Right lobe of liver (tissue), 6 donors: ENCODE data around the gene BHLHE40. TPM values are rescaled to one million over a fixed set of nuclear protein-coding genes. Genes with fewer than 3 reads are reported as not detected.

Experiments
- ATAC-seq, 4 donors: fragments of 200-7000 bp; cut with Tn5 transposase; one replicate each; pipeline ENCODE4 v1.9.1; 2020; ENCODE audit warnings: mild to moderate bottlenecking in 4 of 4, moderate library complexity in 4 of 4
- DNase-seq, 3 donors: peaks; one replicate each; pipeline ENCODE4 v3.0.0-alpha.2; 2020
- H3K27ac ChIP-seq, 3 donors: fragments of 200-600 bp; one replicate each; pipeline ENCODE4 v1.8.0; 2022
- H3K27me3 ChIP-seq, 2 donors: fragments of 200-600 bp; one replicate each; pipeline ENCODE4 v1.8.0; 2022
- H3K36me3 ChIP-seq, 4 donors: fragments of 200-600 bp; sonication (generic) in 1 of 4; one replicate each; pipeline versions ENCODE4 v1.5.1 to v1.8.0; 2017 to 2022; ENCODE audit warnings: control low read depth in 1 of 4
- H3K4me1 ChIP-seq, 4 donors: fragments of 200-600 bp; sonication (generic) in 1 of 4; one replicate each; pipeline versions ENCODE4 v1.5.1 to v1.8.0; 2017 to 2022; ENCODE audit warnings: control low read depth in 1 of 4
- H3K4me3 ChIP-seq, 3 donors: fragments of 200-600 bp; one replicate each; pipeline ENCODE4 v1.8.0; 2022
- H3K9me3 ChIP-seq, 4 donors: fragments of 200-600 bp; sonication (generic) in 1 of 4; one replicate each; pipeline versions ENCODE4 v1.5.1 to v1.8.0; 2017 to 2022; ENCODE audit warnings: control low read depth in 1 of 4
- CTCF ChIP-seq, 4 donors: fragments of 200-600 bp in 3 of 4; fragments of 450-650 bp in 1 of 4; IDR thresholded peaks; one replicate each; pipeline versions ENCODE4 v1.5.1 to v1.8.0; 2016 to 2022; ENCODE audit warnings: antibody characterized with exemption in 4 of 4, mild to moderate bottlenecking in 2 of 4
- POLR2A ChIP-seq: fragments of 450-650 bp; IDR thresholded peaks from one replicate; pipeline ENCODE4 v1.6.1; 2017; ENCODE audit warnings: antibody characterized with exemption, mild to moderate bottlenecking
- WGBS: methylation state at CpG from one replicate; pipeline ENCODE4 v1.1.6; 2018; ENCODE audit warnings: low coverage, low lambda C conversion rate; ENCODE audit not compliant: insufficient coverage; ENCODE audit errors: missing lambda C conversion rate; 5-methylcytosine and 5-hydroxymethylcytosine counted together
- intact Hi-C, 2 donors: fragments of 100-400 bp; cut with DNase I; formaldehyde crosslinking; loops; one replicate each; pipeline versions ENCODE4 v1.11.2 to v1.14.1; 2022
- total RNA-seq, 6 experiments: library from RNA; depleted of rRNA in 2 of 6; stranded (reverse); fragments of >200 nt in 2 of 6; fragmentation: NEBNext Ultra II Directional in 3 of 6; extraction: Animal tissue kit (Norgen Biotek cat#: 25700) in 3 of 6; gene quantifications; one replicate each; pipeline versions ENCODE4 v1.1.0 to v1.2.4, GENCODE V29; 2016 to 2023
- donor health status: DM: no; HTN: yes; CAD: no.
- donor health status: DM: no; HTN: no; CAD: no.
- donor health status: DM: no; HTN: no; CAD: no.
- donor health status: DM: no; HTN: yes; CAD: no.
- donor health status: DM: no; HTN: yes; CAD: no.

The BHLHE40 gene
- total RNA-seq, 6 experiments from 2014 or later = 19.0 to 170 (median 57.7) TPM

- H3K36me3 ChIP-seq = no peaks in the 10 kb centered on the region
- DNase-seq (no peak), ATAC-seq (no peak)
- H3K4me3 ChIP-seq = no peak overlapping the region
- TF ChIP-seq CTCF (IDR thresholded peaks at IDR 0.05) (no peak), POLR2A (no peak)
- WGBS = 93% methylated on average over 5 of the region's 5 CpGs
- no peaks in the 10 kb centered on the region for H3K9me3 ChIP-seq
- intact Hi-C loops = no loop called here
- no peaks in the 10 kb centered on the region for H3K27me3 ChIP-seq
- H3K27ac ChIP-seq = no peak overlapping the region
- no peaks in the 10 kb centered on the region for H3K4me1 ChIP-seq
Observed at GRCh38 chr3:5030152-5030551, 50.9 kb downstream of the BHLHE40 start.

- TF ChIP-seq CTCF (IDR thresholded peaks at IDR 0.05) (no peak), POLR2A (no peak)
- H3K36me3 ChIP-seq = no peaks in the 10 kb centered on the region
- H3K27ac ChIP-seq = no peak overlapping the region
- no peaks in the 10 kb centered on the region for H3K27me3 ChIP-seq
- H3K4me1 ChIP-seq = no peaks in the 10 kb centered on the region
- 83% methylated on average over 6 of the region's 6 CpGs for WGBS
- ATAC-seq (no peak), DNase-seq (no peak)
- intact Hi-C loops = no loop called here
- H3K4me3 ChIP-seq = no peak overlapping the region
- H3K9me3 ChIP-seq = no peaks in the 10 kb centered on the region
Observed at GRCh38 chr3:5032844-5033243, 53.6 kb downstream of the BHLHE40 start.

Other genes with a start within 250 kb of the BHLHE40 start
- 10 to 100 TPM; 20.0 to 33.1 (median 26.7) TPM for gene ARL8B, start 142.9 kb downstream of the BHLHE40 start, total RNA-seq
- gene EDEM1, start 208.3 kb downstream of the BHLHE40 start, total RNA-seq = 10 to 100 TPM; 40.6 to 92.7 (median 83.2) TPM